Adrenal gland (tissue), 12 donors: ENCODE results near the gene EFHD1. TPM values are rescaled to one million over a fixed set of nuclear protein-coding genes. Genes with fewer than 3 reads are reported as not detected.

Experiments
- DNase-seq, 7 donors: peaks; one replicate each; pipeline ENCODE4 v3.0.0-alpha.2; 2019 to 2020
- H3K27ac ChIP-seq, 5 donors: fragments of 200-600 bp; sonication (generic) in 4 of 5; 1 replicate in 3 of 5; 2 replicates in 2 of 5; pipeline versions ENCODE4 v1.5.1 to v1.8.0; 2016 to 2020; ENCODE audit warnings: mild to moderate bottlenecking in 1 of 5
- H3K27me3 ChIP-seq: fragments of 200-600 bp; 2 replicates; pipeline ENCODE4 v1.8.0; 2021
- H3K36me3 ChIP-seq, 2 donors: fragments of 200-600 bp; replicated peaks in 1 of 2; 1 replicate in 1 of 2; 2 replicates in 1 of 2; pipeline versions ENCODE4 v1.5.1 to v1.8.0; 2018 to 2022
- H3K4me1 ChIP-seq, 2 donors: fragments of 200-600 bp; replicated peaks in 1 of 2; 1 replicate in 1 of 2; 2 replicates in 1 of 2; pipeline versions ENCODE4 v1.5.1 to v1.8.0; 2018 to 2021
- H3K4me3 ChIP-seq, 4 donors: fragments of 200-600 bp; sonication (generic) in 3 of 4; one replicate each; pipeline ENCODE4 v1.5.1; 2016 to 2018
- H3K9me3 ChIP-seq, 3 donors: fragments of 200-600 bp; sonication (generic) in 1 of 3; replicated peaks in 1 of 3; 1 replicate in 2 of 3; 2 replicates in 1 of 3; pipeline versions ENCODE4 v1.5.1 to v1.8.0; 2016 to 2021
- POLR2A ChIP-seq, 2 donors: fragments of 450-650 bp; IDR thresholded peaks; one replicate each; pipeline ENCODE4 v1.6.1; 2017; ENCODE audit warnings: antibody characterized with exemption in 2 of 2, mild to moderate bottlenecking in 2 of 2, moderate library complexity in 1 of 2
- WGBS, 4 donors: extraction: QIAGEN DNeasy Blood & Tissue Kit in 2 of 4; methylation state at CpG; one replicate each; pipeline versions ENCODE4 v1.1.5 to v1.1.7; 2013 to 2017; 5-methylcytosine and 5-hydroxymethylcytosine counted together
- intact Hi-C, 2 donors: fragments of 100-400 bp; cut with DNase I; formaldehyde crosslinking; loops; one replicate each; pipeline versions ENCODE4 v1.14.1 to v1.15.0; 2022 to 2023
- polyA plus RNA-seq, 3 donors: library from polyadenylated mRNA; stranded (reverse); fragments of 200-250 nt in 2 of 3; fragments of 350-450 nt in 1 of 3; fragmentation: Illumina TruSeq in 1 of 3; extraction: RNeasy Lipid Tissue Mini Kit (QIAGEN cat#74804) in 1 of 3; gene quantifications; one replicate each; pipeline ENCODE4 v1.2.3, GENCODE V29; 2013 to 2014
- total RNA-seq, 9 donors: library from RNA; depleted of rRNA in 4 of 9; stranded (reverse); fragments of >200 nt in 4 of 9; fragments of 120-200 nt in 1 of 9; fragmentation: NEBNext Ultra II Directional in 1 of 9; extraction: Animal tissue kit (Norgen Biotek cat#: 25700) in 1 of 9; gene quantifications; one replicate each; pipeline versions ENCODE4 v1.1.0 to v1.2.4, GENCODE V29; 2013 to 2023
- TF ChIP-seq, protein P1 (sequence below), 6 experiments: fragments of 450-650 bp in 4 of 6; fragments of 200-600 bp in 2 of 6; sonication (generic) in 1 of 6; IDR thresholded peaks; 1 replicate in 5 of 6; 2 replicates in 1 of 6; pipeline versions ENCODE4 v1.5.1 to v1.8.0; 2016 to 2021; ENCODE audit warnings: antibody characterized with exemption in 6 of 6, mild to moderate bottlenecking in 2 of 6, moderate library complexity in 1 of 6
- donor health status: healthy with polysubstance abuse.
- donor health status: Bipolar disorder and iron deficiency.
- donor health status: DM: yes; HTN: yes; CAD: no.
- donor health status: DM: no; HTN: no; CAD: no.
- donor health status: DM: no; HTN: no; CAD: no.
- donor health status: DM: yes; HTN: yes; CAD: no.

The EFHD1 gene
- total and polyA plus RNA-seq, 12 donors, result 0.50 to 12.9 (median 6.3) TPM

DNA sequence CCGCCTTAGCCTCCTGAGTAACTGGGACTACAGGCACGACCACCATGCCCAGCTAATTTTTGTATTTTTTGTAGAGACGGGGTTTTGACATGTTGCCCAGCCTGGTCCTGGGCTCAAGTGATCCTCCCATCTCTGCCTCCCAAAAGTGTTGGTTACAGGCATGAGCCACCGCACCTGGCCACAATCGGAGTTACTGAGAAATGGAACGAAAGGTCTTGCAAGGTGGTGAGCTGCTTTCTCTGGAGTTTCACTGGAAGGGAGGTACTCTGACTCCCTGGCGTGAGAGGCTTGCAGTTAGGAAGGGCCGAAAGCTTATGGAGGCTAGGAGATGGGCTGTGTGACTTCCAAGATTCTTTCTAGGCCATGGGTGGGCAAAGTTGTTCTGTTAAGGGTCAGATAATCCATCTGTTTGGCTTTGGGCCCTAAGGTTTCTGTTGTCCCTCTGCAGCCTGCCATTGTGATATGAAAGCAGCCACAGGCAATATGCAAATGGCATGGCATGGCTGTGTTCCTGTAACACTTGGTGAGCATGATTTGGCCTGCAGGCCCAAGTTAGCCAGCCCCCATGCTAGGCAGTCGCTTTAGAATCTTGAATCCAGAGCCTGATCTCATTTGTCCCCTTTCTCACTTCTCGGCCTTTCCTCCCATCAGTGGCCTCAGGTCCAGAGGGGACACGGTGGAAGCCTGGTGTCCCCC is 7.9 kb downstream of the EFHD1 start:
- WGBS, 4 donors, result 90 to 96% (median 94%) methylated on average over 8 to 11 of the region's 11 CpGs
- H3K27ac ChIP-seq, result no peak overlapping the region
- no peaks in the 10 kb centered on the region for H3K9me3 ChIP-seq
- no peaks in the 10 kb centered on the region for H3K4me1 ChIP-seq
- H3K36me3 ChIP-seq, result no peaks in the 10 kb centered on the region
- TF ChIP-seq POLR2A (IDR thresholded peaks at IDR 0.05), result no peak
- TF ChIP-seq, protein P1, sequence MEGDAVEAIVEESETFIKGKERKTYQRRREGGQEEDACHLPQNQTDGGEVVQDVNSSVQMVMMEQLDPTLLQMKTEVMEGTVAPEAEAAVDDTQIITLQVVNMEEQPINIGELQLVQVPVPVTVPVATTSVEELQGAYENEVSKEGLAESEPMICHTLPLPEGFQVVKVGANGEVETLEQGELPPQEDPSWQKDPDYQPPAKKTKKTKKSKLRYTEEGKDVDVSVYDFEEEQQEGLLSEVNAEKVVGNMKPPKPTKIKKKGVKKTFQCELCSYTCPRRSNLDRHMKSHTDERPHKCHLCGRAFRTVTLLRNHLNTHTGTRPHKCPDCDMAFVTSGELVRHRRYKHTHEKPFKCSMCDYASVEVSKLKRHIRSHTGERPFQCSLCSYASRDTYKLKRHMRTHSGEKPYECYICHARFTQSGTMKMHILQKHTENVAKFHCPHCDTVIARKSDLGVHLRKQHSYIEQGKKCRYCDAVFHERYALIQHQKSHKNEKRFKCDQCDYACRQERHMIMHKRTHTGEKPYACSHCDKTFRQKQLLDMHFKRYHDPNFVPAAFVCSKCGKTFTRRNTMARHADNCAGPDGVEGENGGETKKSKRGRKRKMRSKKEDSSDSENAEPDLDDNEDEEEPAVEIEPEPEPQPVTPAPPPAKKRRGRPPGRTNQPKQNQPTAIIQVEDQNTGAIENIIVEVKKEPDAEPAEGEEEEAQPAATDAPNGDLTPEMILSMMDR (IDR thresholded peaks at IDR 0.05), result no peak
- no peaks in the 10 kb centered on the region for H3K27me3 ChIP-seq
- H3K4me3 ChIP-seq, result no peak overlapping the region
- intact Hi-C loops, result no loop called here
- DNase-seq, result no peak

DNA sequence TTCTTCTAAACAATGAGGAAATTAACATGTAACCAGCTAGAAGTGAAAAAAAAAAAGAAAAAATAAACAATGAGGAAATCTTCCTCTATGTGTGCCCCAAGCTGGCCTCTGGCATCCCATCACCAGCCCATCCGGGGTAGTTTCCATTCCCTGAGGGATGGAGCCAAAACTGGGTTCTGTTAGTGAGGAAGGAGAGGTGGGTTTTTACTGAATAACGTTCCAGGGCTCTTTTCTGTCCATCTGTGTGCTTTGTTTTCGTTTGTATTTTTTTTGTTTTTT is 9.7 kb downstream of the EFHD1 start:
- Histone ChIP-seq H3K36me3 (no peaks in the 10 kb centered on the region), H3K4me1 (no peaks in the 10 kb centered on the region), H3K27ac (no peak overlapping the region), H3K27me3 (no peaks in the 10 kb centered on the region), H3K9me3 (no peaks in the 10 kb centered on the region), H3K4me3 (no peak overlapping the region)
- DNase-seq, result no peak
- intact Hi-C loops, result no loop called here
- TF ChIP-seq, protein P1 (IDR thresholded peaks at IDR 0.05), result no peak
- TF ChIP-seq POLR2A (IDR thresholded peaks at IDR 0.05), result no peak
- WGBS, 4 donors, result 74 to 83% (median 75%) methylated on average over 3 of the region's 3 CpGs

DNA sequence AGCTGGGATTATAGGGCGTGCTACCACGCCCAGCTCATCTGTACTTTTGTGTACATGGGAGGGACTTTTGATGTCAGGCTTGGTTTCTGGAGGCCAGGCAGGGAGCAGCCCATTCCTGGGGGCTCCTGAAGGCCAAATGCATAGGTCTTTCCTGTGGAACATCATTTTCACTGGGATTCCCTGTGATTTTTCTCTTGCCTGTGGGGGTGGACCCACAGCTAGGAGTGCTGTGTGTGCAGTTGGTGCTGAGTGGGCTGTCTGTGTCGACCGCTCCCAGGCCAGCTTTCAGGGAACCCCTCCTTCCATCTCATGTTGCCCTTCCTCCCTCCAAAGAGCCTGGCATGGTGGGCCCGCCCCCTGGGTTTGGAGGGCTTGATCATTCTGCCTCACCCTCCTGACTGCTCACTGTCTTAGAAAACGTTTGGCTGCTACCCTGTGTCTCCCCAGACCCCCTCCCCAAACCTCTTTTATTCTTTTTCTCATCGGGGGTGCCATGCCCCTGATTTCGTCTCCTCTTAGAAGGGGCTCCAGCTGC is 10.5 kb downstream of the EFHD1 start:
- H3K27me3 ChIP-seq, result no peaks in the 10 kb centered on the region
- H3K9me3 ChIP-seq, result no peaks in the 10 kb centered on the region
- intact Hi-C loops, result no loop called here
- TF ChIP-seq, protein P1 (IDR thresholded peaks at IDR 0.05), result no peak
- no peak for TF ChIP-seq POLR2A (IDR thresholded peaks at IDR 0.05)
- no peak overlapping the region for H3K4me3 ChIP-seq
- DNase-seq, result no peak
- H3K27ac ChIP-seq, result no peak overlapping the region
- no peaks in the 10 kb centered on the region for H3K4me1 ChIP-seq
- no peaks in the 10 kb centered on the region for H3K36me3 ChIP-seq
- 86 to 94% (median 88%) methylated on average over 7 to 8 of the region's 8 CpGs for WGBS, 4 donors

DNA sequence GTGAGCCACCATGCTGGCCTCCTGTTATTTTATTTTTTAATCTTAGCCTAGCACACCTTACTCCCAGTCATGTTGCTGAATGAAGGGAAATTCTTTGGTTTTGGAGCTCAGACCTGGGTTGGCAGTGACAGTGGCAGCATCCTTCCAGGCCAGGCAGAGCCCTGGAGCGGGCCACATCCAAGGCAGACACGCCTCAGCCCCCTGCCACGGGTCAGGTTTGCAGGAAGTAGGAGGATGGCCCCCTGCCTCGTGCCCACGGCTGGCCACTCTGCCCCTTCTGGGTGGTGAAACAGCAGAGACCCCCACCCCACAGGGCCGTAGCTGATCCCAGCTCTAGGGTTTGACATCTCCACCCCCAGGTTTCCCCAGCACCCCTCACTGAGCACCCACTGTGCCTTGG is 11.7 kb downstream of the EFHD1 start:
- TF ChIP-seq, protein P1 (IDR thresholded peaks at IDR 0.05), result no peak
- TF ChIP-seq POLR2A (IDR thresholded peaks at IDR 0.05), result no peak
- H3K9me3 ChIP-seq, result no peaks in the 10 kb centered on the region
- H3K27ac ChIP-seq, result no peak overlapping the region
- no peak overlapping the region for H3K4me3 ChIP-seq
- H3K27me3 ChIP-seq, result no peaks in the 10 kb centered on the region
- DNase-seq, result no peak
- intact Hi-C loops, result no loop called here
- no peaks in the 10 kb centered on the region for H3K36me3 ChIP-seq
- 89 to 100% (median 96%) methylated on average over 2 to 6 of the region's 6 CpGs; no CpG with 5 or more reads in 1 of the 4 donors for WGBS, 4 donors
- H3K4me1 ChIP-seq, result no peaks in the 10 kb centered on the region
